Esophagus mucosa (tissue), 1 donor: ENCODE data around the gene FJX1. TPM values are rescaled to one million over a fixed set of nuclear protein-coding genes. Genes with fewer than 3 reads are reported as not detected.

Experiments
- total RNA-seq: library from RNA; stranded (reverse); gene quantifications from one replicate; pipeline ENCODE4 v1.2.4, GENCODE V29; 2023
- donor health status: DM: yes; HTN: yes; CAD: no.

Gene FJX1
- total RNA-seq, 1 donor from 2014 or later, result 5.6 TPM

Other genes starting within 250 kb of the FJX1 start
- not detected for gene SLC1A2, start 198.9 kb upstream of the FJX1 start, total RNA-seq
- 0.36 TPM for gene PAMR1, start 92.8 kb upstream of the FJX1 start, total RNA-seq
- 22.7 TPM for gene TRIM44, start 44.3 kb downstream of the FJX1 start, total RNA-seq